GM18867 (cell line): ENCODE measurements around the gene SAMD10.
A peak's percentile ranks its signal among the peaks of the same experiment; 100 is the strongest.

Experiments used
- ATAC-seq: cut with Tn5 transposase; IDR thresholded peaks from one replicate; pipeline ENCODE4 v1.9.1; 2021; ENCODE audit warnings: mild to moderate bottlenecking, moderate library complexity; ENCODE audit not compliant: unreplicated experiment

SAMD10 gene

DNA sequence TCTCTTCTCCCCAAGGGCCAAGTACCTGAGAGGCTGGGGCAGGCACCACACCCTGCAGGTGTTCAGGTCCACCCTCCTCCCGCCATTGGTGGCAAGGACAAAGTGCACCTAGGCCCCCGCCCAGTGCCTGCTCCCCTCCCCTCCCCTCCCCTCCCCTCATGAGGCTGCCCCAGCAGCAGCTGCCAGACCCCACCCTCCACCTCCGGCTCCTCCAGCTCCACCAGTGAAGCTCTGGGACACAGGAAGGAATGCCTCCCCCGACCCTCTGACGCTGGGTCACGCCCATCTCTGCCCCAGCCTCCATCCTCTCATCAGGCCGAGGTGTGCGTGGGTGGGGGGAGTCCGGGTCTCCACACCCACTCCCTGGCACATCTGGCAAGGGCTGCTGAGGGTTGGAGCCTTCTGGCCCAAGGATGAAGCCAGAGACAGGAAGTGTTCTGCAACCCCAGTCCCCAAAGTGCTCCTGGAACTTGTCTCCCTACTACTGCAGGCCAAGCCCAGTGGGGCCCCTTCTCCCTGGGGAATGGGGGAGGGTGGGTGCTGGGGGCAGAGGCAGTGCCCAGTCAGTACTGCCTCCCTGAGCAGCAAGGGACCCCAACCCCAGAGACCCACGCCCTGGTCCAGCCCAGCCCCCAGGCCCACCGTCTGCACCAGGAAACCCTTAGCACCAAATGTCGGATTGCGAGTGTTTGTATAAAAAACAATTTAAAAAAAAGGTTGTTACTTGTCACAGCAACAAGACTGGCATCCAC lies 21.6 kb downstream of the SAMD10 start:
- ATAC-seq, result no peak

DNA sequence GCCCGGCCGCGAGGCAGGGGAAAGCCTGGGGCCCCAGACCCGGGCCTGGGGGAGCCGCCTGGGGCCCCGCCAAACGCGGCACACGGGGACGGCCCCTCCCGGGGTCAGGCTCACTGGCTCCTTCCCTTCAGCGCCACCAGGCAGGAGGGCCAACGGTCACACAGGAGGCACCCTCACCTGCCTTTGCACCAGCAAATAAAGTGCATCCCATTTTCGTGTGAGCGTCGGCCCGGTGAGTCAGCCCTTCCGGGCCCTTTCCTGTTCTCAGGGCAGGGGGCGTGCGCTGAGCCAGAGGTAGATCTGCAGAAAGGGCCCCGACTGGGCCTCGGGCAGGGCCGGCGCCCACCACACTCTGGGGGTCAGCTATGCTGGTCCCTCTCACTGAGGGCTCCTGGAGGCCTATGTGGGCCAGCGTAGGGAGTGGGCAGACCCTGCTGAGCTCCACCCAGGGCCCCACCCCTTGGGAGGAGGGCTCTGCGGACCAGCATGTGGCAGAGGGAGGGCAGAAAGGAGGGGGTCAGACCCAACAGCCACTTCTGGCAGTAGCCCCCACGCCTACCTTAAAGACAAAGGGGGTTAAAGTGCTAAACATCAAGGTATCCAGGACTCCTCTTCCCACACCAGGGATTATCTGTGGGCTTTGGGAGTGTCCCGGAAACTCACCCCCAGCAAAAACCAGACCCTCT lies 22.3 kb downstream of the SAMD10 start:
- ATAC-seq, result peak; percentile 25

DNA sequence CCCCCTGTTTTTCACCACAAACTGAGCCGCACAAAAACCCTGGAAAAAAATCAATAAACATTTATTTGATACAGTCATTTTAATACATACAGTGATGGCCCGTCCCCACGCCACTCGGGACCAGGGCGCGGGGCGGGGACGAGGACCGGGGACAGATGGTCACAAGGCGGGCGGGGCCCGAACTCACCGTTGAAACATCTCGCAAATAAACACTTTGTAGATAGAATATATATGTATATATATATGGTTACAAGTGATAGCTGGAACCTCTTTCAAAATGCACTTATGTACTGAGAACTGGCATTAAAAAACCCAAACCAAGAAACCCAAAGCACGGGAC lies 22.8 kb downstream of the SAMD10 start:
- peak; percentile 13 for ATAC-seq

DNA sequence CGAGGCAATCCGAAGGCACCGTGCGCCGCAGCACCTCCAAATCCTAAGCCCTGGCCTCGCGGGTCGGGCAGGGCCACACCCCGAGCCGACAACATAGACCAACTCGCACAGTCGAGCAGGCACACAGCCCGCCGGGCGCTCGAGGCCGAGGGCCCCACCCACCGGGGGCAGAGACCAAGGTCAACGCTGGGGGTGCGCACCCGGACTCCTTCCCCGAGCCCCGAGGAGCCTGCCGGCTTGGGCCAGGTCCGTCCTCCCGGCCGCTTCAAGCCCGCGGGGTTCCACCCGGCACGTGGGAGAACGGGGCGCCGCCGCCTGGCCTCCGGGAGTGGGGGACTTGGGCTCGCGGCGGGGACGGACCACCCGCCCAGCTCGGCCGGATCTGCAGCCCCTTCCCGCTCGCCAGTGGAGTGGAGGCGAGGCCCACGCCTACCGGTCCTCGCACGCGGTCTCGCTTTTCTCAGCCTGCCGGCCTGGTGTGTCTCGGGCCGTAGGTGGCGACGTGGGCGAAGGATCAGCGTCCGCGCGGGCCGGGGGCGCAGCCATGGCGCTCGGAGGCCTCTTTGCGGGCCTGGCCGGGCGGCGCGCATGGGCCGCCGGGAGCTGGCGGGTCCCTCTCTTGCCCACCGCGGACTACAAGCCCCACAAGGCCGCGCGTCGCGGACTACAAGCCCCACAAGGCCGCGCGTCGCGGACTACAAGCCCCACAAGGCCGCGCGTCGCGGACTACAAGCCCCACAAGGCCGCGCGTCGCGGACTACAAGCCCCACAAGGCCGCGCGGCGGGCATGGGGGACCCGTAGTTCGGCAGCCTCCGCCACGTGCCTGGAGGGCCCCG lies 23.4 kb downstream of the SAMD10 start, which contains the start of gene UCKL1:
UCKL1 (minus strand) TSS at position 590 of the 837 bp plus-strand sequence; CDS start at position 546, 44 bp downstream.
- peak; percentile 66 for ATAC-seq

DNA sequence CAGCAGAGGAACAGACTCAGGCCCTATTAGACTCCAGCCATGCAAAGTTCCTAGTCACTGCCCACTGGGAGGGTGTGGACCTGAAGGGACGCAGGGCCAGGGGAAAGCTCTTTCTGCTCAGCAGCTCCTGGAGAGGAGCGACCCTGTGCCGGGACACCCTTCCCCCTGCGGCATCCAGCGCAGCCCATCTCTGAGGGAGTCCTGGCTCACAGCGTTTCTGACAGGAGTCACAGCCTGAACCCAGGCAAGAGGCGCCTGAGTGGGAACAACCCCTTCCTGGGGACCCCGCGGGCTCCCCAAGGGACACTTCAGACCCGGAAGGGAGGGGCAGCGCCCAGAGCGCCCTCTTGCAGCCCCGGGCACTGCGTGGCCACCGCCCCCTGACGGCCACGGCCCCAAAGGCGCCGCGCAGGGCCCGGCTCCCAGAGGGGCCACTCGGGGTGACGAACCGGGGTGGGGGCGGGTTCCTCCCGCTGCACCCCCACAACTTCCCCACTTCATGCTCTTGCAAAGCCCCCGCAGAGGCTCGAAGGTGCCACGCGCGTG lies 24.1 kb downstream of the SAMD10 start:
- ATAC-seq, result peak; percentile 7

DNA sequence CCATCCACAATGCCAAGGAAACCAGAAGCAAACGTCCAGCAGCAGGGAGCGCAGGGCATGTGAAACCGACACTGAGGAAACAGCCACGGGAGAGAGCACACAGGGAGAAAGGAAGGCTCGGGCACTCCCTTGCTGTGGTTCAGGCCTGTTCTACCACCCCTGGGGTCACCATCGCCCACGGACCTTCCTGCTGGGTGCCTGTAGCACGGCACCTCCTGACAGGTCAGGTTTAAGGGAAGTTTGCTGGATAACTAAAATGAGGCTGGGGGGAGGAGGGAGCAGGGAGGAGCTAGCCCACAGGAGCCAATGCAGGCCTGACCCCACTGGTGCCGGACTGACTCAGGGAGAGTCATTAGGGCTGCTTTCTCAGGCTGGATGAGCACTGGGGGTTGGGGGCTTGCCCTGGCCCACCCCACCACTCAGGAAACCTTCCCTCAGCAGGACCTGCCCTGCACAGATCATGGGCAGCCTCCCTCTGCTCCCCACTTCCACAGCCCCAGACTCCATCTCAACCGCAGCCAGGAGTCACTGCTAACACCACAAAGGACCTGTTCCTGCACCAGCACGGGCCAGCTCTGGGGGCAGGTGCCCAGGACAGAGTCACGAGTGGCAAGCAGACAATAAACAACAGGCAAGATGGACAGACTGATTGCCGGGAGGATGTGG lies 25.5 kb downstream of the SAMD10 start:
- ATAC-seq, result no peak

DNA sequence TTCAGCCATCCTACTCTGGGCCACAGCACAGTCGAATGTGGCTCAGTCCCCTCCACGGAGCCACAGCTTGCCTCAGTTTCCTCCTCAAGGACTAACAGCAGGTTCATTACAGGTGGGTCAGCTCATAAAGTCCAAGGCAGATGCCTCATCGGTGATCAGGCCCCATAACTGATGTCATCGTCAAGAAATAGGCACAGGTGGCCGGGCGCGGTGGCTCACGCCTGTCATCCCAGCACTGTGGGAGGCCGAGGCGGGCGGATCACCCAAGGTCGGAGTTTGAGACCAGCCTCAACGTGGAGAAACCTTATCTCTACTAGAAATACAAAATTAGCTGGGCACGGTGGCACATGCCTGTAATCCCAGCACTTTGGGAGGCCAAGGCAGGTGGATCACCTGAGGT lies 26.7 kb downstream of the SAMD10 start:
- no peak for ATAC-seq

DNA sequence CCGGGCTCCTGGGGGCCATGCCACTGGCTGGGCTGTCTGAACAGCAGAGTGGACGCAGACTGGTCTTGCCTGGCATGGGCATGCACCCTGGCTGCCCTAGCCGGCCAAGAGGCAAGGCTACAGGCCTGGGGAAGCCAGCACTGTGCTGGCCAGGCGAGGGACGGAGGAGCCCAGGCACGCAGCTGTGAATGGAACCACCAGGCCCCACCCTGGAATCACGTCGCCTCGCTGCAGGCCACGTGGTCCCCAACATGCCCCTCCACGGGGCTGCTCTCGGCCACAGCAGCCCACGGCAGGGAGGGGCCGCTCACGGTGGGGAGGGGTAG lies 27.3 kb downstream of the SAMD10 start:
- no peak for ATAC-seq

DNA sequence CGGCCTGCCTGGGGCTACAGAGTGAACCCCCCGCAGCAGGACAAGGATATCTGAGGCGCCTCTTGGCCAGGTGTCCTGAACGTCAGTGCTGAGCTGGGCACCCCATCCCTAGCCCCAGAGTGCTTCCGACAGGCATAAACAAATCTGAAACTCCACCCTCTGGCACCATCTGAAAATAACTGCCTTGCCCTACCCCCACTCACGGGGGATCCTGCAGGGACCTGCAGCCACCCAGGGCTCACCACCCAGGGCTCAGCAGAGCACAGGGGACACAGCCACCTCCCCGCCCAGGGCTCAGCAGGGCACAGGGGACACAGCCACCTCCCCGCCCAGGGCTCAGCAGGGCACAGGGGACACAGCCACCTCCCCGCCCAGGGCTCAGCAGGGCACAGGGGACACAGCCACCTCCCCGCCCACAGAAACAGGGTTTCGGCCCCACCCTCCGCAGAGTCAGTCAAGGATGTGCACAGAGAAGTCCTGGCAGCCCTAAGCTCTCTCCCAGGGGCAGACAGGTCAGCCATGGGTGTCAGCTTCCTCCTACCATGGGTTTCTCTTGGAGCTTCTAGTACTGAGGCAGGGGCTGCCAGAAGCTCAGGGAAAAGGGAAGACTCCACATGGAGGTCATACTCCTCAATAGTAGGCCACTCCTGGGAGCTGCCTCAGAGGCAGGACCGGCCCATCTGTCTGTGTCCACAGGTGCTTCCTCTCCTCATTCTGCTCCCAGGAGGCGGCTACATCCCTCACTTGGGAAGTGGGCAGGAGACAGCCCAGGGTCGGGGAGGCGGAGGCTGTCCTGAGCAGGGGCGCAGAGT lies 27.8 kb downstream of the SAMD10 start:
- no peak for ATAC-seq

DNA sequence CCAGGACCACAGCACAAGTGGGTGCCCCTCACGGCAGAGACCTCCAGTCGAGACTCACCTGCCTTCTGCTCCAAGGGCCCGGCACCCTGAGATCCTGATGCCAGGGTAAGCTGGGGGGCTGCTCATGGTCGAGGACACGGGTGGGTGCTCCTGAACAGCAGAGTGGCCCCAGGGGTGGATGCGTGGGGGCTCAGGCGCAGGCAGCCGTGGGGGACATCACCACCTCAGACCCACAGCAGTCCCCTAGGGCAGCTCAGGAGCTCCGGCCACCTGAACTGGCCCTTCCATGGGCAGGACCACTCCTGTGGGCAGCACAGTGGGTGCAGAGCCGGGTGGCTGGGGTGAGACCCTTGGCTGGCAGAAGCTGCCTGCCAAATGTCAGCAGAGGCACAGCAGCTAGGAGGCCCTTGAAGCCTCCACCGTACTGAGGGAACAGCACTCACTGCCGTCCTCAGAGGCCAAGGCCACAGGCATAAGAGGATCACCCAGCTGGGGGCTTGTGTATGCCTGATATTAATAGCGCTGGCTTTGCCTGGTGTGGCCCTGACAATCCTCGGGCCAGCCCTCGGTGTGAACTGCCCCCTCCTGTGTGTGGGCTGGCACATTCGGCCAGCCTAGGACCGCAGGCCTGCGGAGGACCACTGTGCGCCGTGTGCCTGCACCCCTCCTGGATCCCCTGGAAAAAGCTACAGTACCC lies 28.6 kb downstream of the SAMD10 start:
- no peak for ATAC-seq

DNA sequence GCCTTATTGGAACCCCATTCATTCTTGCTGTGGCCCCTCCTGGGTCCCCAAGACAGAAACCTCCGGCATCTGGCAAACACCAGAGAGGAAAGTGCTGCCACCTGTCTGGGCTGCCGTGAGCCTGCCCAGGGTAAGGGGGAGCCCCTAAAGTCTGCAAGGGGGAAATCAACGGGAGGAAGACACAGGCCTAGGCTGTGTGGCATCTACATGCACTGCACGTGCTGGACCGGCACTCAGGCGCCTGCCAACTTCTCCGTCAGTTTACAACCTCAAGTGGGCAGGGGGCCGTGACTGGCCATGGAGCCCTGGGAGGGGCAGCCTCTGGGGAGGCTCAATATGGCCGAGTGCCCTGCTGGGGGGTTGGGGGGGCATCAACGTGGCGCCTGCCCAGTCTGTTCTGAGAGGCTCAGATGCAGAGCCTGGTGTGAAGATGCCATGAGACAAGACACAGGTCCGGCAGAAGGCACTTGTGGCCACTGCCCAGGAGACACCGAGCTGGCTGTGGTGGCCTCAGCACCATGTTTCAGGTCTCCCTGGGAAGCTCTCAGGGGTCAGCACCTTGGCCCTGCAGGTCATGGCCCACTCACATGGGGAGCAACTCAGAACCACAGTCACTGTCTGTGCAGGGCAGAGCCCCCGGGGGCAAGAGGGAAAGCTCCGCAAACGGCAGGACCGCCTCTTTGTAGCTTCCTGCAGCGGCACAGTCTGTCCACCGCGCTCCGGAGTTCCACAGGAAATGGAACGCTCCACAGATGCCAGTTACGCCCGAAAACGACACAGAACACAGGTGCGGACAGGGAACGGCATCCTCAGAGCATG lies 31.6 kb downstream of the SAMD10 start:
- no peak for ATAC-seq

DNA sequence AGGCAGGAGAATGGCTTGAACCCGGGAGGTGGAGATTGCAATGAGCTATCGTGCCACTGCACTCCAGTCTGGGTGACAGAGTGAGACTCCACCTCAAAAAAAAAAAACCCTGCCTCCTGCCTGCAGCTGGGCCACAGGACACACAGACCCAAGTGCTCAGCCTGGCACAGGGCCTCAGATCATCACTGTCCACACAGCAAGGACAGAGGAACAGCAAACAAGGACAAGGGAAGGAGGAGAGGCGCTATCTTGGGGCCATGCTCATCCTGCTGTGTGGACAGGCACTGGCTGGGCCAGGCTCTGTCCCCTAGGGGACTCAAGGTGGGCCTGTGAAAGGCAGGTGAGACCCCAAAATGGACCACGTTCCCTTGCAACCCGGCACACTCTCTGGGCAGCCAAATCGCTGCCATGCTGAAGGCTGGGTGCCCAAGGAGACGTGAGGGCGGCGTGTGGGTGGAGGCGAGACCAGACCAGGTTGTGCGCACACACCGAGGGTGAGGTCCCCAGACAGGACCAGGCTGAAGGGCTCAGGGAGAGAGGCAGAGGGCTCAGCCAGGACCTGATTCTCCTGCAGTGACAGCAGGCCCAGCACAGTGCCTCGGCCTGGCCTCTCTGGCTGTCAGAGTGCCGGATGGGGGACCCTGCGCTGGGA lies 32.3 kb downstream of the SAMD10 start:
- no peak for ATAC-seq

DNA sequence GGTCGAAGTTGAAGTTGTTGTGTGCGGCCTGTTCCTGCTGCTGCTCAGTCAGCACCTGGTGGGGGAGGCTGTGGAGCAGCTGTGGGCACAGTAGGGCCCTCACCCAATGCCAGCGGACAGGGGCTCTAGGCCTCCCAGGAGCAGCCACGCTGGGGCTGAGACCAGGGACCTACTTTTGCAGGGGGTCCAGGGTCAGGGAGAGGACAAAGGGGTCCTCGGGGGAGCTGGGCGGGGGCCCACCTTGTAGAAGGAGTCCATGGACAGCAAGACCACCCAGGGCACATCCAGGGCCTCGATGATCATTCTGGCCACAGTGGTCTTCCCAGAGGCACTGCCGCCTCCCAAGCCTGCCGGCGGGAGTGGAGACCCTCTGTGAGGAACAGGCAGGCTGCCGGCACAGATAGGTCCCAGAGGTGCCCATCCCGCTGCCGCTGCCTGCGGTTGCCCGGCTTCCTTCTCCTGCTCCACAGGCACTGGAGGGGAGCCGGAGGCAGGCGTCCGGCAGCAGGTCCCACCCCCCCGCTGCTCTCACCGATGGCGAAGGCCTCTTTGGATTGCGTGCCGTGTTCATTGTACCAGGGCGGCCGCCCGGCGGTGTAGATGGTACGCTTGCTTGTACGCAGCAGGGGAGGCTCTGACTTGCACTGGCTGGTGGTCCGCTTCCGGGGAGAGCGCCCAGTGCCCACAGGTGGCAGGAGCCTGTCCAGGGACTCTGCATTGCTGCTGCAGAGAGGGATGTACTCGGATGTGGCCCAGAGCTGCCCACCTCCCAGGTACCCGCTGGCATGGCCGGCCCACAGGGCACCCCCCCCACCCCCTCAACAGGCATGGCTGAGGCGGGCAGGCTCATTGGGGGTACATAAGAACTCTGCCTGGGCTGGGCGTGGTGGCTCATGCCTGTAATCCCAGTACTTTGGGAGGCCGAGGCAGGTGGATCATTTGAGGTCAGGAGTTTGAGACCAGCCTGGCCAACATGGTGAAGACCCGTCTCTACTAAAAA lies 33.2 kb downstream of the SAMD10 start:
- no peak for ATAC-seq

DNA sequence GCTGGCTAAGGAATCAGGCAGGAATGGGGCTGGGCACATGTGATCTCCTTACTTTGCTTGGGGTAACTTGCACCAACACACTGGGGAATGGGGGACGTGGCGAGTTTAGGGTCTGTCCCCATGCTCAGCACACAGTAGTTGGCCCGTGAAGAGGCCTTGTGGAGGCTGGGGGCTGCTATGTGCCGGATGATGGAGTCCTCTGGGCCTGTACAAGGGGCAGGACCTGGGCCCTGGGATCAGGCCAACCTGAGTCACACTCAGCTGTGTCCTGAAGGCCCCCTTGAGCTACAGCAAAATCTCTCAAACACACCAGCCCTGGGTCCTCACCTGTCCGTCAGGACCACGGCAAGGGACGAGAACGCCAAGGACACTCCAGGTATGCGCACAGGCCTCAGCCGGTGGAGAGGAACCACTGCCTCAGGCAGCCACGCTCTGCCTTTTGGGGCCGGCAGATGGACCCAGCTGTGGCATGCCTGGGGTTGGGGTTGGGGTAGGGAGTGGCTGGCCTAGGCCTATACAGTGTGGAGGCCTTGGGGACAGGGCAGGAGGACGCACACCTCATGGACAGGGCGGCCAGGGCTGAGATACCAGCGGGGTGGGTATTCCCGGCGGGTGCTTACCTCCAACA lies 34.3 kb downstream of the SAMD10 start:
- ATAC-seq, result no peak

DNA sequence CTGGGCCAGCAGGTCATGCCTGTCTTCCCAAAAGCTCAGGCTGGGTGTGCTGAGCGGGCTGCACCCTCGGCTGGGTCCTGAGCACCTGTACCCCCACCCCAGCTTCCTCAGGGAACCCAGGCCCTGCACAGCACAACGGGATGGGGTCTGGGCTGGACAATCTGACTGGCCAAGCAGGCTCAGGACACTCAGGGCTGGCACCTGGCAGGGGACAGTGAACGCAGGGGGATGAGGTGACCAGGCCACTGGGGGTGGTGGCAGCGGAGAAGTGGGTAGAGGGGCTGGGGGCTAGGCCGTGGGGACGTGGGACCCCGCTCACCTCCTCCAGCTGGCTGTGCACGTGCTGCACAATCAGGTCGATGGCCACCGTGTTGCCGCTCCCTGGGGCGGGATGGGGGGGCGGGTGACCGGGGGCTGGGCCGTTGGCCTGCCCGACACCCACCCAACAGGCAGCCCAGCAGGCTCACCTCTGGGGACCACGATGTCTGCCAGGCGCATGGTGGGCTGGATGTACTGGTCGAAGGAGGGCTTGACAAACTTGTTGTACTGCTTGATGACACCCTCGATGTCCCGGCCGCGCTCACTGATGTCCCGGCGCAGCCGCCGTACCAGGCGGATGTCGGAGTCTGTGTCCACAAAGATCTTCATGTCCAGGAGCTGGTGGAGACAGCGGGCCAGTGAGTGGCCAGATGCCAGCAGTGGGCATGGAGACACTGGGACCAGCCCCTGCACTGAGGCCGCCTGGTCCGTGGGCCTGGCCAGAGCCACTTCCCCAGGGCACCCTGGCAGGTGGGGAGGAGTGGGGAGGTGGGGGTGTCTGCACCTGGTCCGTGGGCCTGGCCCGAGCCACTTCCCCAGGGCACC lies 35.1 kb downstream of the SAMD10 start:
- no peak for ATAC-seq

DNA sequence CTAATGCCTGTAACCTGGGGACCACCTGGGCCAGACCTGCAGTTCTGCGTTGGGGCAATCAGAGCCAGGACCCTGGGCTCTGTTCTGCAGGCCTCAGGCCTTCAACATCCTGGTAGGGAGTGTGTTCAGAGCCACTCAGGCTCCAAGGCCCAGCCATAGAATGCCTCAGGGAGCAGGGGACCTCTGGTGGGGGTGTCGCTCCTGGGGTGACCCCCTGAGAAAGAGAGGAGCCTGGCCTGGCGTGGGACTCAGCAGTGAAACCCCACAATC lies 35.7 kb downstream of the SAMD10 start:
- ATAC-seq, result no peak
